T follicular helper cell (primary cell): ENCODE results near the gene RASA3.
"Not testable (repeated sequence)": the region's sequence is repeated elsewhere in the genome, so short reads cannot be mapped to it uniquely, and the experiment has no call there.

Experiments used
- DNase-seq: peaks from one replicate; pipeline ENCODE4 v3.0.0-alpha.2; 2020; ENCODE audit warnings: low read depth

The RASA3 gene

DNA sequence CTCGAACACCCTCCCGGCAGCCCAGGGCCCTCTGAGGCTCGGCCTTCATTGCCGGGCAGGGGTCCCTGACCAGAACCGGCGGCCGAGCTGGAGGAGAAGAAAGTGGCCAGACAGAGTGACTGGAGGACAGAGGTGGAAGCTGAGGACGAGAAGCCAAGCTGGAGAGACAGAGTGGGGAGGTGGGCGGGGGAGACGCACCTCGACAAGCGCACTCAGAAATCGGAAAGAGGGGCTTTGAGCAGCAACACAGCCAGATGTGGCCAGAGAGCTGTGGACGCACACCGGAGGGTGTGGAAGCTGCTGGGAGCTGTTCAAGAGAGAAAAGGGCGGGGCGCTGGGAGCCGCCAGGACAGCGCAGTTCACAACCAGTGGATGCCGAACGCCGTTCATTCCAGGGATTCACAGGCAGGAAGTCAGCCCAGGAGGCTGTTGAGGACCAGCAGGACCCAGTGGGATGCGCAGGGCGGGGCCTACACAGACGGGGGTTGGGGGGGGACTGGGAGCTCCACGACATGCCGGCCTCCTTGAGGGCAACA is 130.3 kb downstream of the RASA3 start:
- no peak for DNase-seq

DNA sequence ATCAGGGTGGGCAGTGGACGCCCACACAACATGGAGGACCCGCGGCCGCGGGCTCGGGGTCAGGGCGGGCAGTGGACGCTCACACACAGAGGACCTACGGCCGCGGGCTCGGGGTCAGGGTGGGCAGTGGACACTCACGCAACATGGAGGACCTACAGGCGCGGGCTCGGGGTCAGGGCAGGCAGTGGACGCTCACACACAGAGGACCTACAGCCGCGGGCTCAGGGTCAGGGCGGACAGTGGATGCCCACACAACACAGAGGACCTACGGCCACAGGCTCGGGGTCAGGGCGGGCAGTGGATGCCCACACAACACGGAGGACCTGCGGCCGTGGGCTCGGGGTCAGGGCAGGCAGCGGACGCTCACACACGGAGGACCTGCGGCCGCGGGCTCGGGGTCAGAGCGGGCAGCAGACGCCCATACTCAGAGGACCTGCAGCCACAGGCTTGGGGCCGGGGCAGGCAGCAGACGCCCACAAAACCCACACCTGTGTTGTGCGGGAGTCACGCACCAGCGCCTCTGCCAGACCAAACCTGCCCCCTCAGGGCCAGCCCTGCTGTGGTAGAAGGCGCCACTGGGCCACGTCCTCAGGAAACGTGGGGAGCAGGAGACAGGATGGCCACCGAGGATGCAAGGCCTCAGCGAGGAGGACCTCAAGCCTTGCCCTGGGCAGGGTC is 131.0 kb downstream of the RASA3 start:
- DNase-seq, result no peak

DNA sequence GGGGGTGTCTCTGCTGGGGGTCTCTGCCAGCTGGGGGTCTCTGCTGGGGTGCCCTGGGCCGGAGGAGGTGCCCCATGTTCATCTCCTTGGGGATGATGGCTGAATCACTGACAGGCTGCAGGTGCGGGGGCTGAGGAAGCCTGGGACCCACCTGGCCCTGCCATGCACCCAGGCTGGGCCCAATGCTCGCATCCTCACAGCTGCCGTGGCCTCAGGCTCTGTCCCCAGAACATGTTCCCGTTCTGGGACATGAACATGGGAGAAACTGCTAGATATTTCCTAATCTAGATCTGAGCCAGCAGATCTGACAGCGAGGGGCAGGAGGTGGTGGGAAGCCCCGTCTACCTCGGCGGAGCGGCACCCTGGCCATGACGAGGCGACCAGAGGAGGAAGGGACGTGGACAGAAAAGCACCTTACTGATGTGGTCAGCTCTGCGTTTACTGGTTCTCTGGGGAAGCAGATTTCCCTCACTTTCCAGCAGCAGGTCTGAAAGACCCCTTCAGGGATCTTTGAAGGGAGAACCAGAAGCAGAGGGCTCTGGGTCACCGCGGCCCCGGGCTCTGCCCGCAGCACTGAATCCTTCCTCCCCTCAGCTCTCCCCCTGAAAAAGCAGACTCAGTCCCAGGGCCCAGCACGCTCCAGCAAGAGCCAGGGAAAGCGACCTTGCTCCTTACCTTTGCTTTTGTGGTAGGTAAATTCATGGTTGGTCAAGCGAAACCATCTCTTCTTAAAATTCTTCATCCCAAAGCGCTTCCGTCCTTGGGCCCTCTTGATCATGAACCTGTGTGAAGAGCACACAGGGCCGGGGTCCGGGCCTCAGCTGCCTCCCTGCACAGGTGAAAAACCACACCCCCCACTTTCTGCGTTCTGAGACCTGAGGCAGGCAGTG is 132.0 kb downstream of the RASA3 start:
- no peak for DNase-seq

DNA sequence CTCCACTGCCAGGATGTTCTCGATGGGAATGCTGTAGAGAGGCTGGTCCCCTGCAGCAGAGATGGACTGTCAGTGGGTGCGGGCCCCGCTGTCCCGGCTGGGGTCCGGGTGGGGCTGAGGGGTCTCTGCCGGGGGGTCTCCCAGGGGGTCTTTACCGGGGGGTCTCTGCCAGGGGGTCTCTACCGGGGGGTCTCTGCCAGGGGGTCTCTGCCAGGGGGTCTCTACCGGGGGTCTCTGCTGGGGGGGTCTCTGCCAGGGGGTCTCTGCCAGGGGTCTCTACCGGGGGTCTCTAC is 132.9 kb downstream of the RASA3 start:
- no peak for DNase-seq

DNA sequence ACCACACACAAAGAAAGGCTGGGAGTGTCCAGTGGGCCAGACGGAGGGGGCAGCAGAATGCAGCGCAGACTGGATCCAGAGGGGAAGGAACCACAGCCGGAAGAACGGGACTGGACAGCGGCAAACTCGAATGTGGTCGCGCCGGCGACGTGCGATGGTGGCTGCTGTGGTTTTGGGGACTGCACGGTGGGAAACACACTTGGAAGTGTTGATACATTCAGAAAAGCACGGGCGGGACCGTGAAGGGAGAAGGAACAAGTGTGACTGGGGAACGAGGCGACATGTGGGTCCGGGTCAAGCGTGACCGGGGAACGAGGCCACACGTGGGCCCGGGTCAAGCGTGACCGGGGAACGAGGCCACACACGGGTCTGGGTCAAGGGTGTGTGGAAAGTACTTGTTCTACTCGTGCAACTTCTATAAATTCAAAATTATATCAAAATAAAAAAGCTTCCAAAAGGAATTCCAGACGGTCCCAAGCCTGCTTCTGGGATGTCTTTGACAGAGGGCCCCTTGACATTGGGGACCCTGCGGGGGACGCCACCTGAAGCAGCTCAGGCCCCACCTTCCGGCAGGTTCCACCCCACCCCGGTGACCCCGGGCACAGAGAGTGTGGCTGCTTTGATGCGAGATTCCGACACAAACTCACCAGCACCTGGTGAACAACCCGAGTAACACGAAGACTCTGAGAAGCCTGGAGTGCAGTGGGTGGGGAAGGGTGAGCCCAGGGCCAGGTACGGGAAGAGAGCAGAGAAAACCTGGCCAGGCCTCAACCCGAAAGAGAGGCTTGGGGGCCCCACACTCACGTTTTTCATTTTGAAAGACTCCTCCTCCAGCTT is 133.4 kb downstream of the RASA3 start:
- DNase-seq, result no peak

DNA sequence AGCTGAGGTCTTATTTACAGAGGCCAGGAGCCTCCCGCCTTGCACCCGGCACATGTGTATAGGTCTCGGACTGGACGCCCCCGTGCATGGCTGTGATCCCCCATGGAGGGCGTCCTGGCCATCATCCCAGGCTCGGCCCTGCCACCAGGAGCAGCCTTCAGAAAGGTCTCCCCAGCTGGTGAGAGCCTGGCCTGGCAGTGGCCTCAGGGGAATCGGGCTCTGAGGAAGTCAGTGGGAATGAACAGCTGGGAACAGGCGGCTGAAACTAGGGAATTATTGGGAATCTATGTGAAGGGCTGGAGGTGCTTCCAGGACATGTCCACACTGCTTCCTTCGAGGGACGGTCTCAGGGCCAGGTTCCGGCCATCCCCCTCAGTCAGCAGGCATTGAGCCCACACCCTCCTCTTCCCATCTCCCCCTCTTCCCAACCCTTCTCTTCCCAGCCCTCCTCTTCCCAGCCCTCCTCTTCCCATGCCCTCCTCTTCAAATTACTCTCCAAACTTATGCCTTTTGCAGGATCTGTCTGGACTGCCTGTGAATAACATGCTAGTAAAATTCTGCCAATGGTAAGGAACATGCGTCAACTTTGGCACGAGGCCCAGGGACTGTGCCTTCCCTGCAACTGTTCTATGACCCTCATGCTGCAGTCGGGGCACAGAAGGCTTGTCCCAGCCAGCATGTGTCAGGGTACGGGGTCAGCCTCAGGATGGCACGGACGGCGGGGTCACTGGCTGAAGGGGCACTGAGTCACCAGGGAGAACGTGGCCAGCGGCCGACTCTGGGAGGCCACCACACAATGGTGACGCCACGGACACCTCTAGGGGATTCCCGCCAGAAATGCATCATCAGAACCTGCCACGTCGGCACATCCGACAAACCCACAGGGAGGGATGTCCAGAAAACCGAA is 134.3 kb downstream of the RASA3 start:
- DNase-seq, result no peak

DNA sequence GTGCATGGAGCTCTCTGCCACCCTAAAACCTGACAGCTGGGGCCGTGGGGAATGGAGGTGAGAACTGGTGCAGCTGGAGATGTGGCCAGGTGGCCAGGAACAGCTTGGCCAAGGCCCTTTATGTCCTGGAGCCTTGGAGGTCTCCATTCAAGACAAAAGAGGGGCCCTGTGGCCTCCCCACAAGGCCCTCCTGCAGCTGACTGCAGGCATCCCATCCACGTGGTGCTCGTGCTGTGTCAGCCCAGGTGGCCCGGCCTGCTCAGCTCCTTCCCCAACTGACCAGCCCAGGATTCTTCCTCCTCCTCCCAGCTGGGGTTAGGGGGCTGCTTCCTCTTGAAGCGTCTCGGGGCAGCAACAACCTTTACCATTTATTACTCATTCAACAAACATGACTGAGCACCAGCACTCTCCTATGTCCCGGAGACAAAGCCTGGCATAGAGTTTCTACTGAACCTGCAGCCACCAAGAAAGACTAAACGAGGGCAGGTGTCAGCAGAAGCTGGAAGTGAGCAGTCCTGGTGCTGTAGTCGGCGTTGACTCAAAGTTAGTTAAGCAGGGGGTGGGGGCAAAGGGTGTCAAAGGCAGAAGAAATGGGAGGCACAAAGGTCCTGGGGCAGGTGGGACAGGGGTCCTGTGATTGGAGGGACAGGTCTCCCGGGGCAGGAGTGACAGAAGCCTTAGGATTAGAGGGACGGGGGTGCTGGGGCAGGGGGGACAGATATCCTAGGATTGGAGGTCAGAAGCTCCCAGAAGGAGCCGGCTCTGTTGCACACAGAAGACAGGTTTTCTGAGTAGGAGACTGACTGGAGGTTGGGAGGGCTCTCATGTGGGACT is 135.3 kb downstream of the RASA3 start:
- DNase-seq, result no peak

DNA sequence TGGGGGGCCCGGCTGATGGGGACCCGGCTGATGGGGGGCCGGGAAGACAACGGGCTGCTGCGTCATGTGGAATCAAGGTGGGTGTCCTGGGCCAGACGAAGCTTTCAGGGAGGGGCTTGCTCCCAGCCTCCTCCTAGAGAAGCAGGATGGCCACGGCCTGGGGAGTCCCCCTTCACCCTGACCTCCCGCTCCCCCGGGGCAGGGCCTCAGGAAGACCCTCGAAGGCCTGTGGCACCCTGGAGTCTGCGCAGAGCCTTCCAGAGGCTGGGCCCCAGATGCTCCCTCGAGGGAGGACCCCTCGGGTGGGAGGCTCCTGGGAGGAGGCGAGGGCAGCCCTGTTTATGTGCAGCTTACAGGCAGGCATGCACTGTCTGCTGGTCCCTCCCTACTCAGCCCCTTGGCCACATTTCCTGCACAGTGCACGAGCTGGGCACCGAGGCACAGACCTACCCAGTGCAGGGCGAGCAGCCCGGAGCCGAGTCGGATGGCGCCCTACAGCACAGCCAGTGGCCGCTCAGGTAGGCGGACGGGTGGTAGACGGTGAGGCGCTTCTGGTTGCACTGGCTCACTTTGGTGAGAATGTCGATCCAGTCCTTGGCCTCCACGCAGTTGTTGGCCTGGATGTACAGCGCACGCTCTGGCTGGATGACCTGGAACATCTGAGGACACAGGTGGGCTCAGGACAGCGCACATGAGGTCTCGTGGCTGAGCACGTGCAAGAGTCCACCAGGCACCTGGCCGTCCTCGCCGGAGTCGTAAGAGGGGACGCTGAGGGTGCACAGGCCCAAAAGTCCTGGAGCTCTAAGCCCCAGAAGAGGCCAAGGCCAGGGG is 136.1 kb downstream of the RASA3 start:
- DNase-seq, result no peak

DNA sequence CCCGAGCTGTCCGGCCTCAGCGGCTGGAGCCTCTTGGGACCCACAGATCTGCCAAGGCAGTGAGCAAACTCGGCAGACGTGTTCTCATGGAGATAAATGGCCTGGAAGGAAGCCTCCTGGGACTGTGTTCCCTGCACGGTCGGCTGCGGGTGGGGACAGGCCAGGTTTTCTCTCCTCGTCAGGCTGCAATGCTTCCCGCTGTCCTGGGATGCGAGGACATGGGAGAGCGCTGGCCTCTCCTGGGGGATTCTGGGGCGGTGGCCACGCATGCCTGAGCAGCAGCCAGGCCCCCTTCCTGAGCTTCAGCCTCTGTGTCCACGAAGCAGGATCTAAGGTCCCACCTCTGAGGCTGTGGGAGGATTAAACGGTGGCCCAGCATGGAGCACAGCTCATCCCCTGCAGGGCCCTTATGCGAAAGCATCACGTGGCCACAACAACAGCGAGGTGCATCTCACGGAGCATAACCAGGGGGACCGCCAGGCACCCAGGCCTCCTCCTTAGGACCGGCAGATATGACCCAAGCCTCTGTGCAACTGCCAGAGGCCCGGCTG is 137.3 kb downstream of the RASA3 start:
- DNase-seq, result no peak

DNA sequence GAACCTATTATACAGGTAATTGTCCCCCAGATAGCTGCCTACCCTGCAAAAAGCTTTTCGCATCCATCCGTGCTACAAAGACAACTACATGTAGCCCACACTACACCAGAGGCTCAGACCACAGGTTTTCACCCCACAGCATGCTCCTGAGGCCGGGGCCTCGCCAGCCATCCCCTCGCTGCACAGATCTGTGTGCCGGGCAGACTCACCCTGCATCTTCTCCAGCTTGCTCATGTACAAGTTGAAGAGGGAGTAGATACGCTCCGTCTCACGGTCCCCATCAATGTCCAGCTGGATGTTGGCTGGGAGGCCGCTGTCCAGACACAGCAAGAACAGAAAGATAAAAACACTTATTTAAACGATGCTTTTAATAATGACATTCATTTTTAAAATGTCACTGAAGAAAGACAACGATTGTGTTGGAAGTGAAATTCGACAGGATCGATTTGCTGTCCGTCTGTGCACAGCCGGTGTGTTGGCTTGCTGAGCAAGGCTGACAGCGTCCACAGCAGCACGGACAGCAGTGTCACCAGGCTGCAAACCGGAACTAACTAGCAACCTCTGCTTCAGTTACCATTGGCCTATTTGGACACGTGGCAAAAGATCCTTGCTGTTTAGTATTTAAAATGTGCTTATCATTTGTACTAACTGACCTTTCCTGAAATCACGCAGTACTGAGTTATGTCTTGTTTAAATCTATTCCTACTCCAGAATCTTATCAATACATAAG is 140.0 kb downstream of the RASA3 start:
- no peak for DNase-seq

DNA sequence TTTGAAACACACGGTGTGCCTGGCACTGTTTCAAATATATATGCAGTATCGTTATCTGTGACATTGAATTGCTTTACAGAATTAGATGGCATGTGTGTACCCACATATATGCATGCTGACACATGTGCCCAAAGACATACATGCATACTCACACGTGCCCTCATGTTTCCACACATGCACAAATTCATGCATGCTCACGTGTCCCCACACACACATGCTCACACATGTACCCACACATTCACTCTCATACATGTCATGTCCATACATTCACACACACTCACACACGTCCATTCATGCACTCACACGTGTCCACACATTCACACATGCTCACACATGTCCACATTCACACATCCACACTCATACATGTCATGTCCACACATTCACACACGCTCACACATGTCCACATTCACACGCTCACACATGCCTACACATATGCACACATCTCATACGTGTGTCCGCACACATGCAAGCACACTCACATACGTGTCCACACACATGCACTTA is 140.7 kb downstream of the RASA3 start:
- DNase-seq, result no peak

DNA sequence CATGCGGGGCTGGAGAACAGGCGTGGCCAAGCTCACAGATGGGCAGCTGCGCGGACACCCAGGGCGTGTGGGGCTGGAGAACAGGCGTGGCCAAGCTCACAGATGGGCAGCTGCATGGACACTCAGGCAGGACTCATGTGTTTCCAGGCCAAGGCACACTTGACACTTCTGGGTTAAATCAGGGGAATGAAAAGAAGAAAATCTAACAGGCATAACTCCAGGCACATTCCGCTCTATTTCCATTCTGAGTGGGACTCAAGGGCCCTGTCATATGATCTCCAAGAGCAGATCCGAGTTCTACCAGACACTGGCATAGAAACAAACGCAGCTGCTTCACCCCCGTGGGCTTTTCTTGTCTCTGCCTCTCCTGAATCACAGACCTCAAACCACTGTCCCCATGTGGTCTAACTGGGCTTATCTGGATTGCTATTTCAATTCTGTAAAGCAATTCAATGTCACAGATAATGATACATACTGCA is 141.2 kb downstream of the RASA3 start:
- no peak for DNase-seq

DNA sequence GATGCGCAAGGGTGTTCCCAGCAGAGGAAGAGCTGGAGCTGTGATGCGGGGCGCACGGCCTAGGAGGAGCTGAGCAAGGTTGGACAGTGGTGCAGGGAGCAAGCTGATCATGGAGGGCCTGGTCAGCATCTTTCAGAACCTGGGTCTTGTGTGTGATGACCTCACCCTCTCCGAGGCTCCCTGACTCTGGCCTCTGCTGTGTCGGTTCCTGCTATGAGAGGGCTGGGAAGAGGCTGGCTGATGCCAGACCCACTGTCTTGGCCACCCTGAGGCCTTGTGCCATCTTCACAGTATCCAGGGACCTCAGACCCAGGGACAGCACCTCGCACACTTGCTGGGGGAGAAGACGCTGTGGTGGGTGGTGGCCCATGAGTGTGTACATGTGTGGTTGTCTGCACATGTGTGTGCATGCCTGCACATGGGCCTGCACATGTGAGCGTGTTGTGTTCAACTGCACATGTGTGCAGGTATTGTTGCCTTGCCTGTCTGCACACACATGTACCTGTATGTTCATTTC is 142.0 kb downstream of the RASA3 start:
- no peak for DNase-seq

DNA sequence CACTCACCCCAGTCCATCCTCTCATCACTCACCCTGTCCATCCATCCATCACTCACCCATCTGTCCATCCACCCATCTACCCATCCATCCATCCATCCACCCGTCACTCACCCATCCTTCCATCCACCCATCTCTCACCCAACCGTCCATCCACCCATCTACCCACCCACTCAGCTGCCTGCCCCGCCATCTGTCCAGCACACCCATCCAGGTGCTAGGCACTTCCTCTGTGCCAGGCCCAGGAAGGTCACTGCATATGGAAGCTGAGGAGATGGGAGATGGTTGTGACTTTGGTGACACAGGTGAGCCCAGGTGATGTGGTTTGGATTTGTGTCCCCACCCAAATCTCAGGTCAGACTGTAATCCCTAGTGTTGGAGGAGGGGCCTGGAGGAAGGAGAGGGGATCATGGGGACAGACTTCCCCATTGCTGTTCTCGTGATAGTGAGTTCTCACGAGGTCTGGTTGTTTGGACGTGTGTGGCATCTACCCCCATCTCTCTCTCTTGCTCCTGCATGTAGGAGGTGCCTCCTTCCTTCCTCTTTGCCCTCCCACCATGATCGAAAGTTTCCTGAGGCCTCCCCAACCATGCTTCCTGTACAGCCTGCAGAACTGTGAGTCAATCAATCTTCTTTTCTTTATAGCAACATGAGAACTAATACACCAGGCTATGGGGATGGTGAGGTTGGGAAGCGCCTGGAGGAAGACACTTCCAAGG is 142.7 kb downstream of the RASA3 start:
- no peak for DNase-seq

DNA sequence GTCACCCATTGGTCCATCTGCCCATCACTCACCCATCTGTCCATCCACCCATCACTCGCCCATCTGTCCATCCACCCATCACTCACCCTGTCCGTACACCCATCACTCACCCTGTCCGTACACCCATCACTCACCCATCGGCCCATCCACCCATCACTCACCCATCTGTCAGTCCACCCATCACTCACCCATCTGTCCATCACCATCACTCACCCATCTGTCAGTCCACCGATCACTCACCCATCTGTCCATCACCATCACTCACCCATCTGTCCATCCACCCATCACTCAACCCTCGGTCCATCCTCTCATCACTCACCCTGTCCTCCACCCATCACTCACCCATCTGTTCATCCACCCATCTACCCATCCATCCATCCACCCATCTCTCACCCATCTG is 143.6 kb downstream of the RASA3 start:
- not testable (repeated sequence) for DNase-seq

DNA sequence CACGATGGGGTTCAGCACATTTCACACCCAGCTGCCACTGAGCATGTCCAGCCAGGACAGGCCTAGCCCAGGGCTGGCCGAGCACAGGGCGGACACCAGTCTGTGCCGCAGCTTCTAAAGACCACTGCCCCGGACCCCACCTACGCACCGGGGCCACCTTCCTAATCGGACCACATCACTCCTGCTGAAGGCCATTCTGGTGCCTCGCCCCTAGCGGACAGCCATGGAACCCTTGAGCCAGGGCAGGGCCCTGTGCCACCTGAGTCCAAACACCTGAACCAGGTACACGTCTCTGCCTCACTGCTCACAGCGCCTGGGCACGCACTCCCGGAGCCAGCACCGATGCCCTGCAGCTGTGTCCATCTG is 150.1 kb downstream of the RASA3 start:
- DNase-seq, result no peak

DNA sequence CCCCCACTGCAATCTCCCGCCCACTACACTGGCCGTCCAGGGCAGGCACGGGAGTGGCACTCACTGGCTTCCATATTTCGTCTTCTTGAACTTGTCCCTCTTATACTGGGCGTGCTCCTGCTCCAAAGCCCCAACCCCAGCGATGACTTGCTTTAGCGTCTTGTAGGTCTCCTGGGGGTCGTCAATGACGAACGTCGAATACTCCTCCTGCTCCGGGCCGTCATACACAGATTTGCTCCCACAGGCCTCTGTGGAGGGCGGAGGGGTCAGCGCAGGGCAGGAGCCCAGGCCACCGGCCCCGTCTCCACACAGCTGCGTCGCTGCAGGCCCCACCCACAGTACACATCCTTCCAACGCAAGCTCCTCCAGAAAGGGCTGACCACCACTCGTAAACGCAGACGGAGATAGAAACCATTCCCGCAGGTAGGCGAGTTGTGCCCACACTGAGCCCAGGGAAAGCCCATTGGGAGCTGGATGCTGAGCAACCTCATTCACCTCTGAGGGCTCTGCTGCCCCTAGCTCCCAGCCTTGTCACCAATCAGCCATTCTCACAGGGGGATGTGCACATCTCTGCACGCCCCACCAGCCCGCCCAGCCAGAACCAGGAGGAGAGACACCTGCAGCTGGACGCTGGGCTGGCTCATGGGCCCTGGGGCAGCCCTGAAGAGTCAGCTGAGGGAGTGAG is 150.7 kb downstream of the RASA3 start:
- no peak for DNase-seq
